Keratinocyte (primary cell): ENCODE results near the gene SPPL3.

Experiments
- EZH2 ChIP-seq: IDR thresholded peaks from one replicate; pipeline ENCODE4 v1.6.1; 2012; ENCODE audit warnings: inconsistent platforms, mild to moderate bottlenecking, low read length, moderate library complexity
- TF ChIP-seq, protein P1 (sequence below), 3 experiments: IDR thresholded peaks in 1 of 3; conservative IDR thresholded peaks in 1 of 3; optimal IDR thresholded peaks in 1 of 3; 2 replicates in 2 of 3; 3 replicates in 1 of 3; pipeline versions ENCODE3 to v1.5.1; 2011; ENCODE audit warnings: low read length in 3 of 3, mild to moderate bottlenecking in 3 of 3, moderate library complexity in 2 of 3, control low read depth in 1 of 3, inconsistent platforms in 1 of 3; ENCODE audit not compliant: insufficient read depth in 2 of 3; ENCODE audit errors: extremely low read depth in 1 of 3

GRCh38 chr12:120865098-120865497, 39.1 kb downstream of the SPPL3 start:
- TF ChIP-seq EZH2, result no peak
- TF ChIP-seq, protein P1, sequence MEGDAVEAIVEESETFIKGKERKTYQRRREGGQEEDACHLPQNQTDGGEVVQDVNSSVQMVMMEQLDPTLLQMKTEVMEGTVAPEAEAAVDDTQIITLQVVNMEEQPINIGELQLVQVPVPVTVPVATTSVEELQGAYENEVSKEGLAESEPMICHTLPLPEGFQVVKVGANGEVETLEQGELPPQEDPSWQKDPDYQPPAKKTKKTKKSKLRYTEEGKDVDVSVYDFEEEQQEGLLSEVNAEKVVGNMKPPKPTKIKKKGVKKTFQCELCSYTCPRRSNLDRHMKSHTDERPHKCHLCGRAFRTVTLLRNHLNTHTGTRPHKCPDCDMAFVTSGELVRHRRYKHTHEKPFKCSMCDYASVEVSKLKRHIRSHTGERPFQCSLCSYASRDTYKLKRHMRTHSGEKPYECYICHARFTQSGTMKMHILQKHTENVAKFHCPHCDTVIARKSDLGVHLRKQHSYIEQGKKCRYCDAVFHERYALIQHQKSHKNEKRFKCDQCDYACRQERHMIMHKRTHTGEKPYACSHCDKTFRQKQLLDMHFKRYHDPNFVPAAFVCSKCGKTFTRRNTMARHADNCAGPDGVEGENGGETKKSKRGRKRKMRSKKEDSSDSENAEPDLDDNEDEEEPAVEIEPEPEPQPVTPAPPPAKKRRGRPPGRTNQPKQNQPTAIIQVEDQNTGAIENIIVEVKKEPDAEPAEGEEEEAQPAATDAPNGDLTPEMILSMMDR (optimal IDR thresholded peaks at IDR 0.05 in 1 of 3, IDR thresholded peaks at IDR 0.05 in 1 of 3, conservative IDR thresholded peaks at IDR 0.05 in 1 of 3; ENCODE audit: extremely low read depth in 1 of 3, insufficient read depth in 2 of 3, low read length in 3 of 3), result no peak
